GF-D8 (cell line): ENCODE results near the gene ZNF608.

Source experiments
- DNase-seq: peaks from one replicate; lab custom pipeline; 2025; lab: John Stamatoyannopoulos, UW

ZNF608 gene

DNA sequence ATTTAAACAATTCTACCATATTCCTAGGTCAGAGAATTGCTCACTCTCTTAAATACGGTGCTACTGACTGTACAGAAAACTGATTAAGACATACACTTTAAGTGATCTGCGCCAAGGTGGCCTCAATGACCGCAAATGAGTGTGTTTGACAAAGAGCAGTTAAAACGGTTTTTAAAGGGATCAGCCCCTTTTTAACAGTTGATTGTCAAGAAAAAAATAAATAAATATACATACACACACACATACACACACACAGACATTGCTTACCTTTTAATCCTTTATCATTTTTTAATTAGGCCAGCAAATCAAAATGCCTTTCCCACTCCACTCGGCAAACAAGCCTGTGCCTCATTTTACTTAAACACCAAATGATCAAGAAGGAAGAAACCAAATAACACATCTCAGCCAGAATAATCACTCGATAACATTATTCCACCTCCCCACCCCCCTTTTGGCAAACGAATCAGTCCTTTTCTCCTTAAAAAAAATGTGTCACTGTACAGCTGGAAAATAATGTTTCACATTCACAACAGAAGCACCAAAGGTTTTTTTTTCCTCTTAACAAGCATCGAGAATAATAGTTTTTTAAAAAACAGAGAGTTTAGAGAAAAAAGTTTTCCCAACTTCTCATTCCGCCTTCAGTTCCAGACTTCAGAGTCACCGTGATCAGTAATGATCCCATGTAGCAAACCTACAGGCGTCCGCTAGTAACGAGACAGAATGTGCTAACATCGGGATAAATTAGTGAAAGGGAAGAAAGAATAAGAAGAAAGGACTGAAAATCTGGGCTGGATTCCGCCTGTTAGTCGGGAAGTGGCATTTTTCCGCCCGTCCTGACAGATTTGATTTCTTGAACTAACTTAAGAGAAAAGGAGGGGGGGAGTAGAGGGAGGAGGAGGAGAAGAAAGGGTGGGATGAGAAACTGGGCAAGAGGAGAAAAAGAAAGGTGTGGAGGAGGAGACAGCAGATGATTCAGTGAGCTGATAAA, at the start of gene ZNF608:
TSS of gene ZNF608 (minus strand) at position 712 of the 988 bp plus-strand sequence. CDS start 1,650 bp downstream, outside the sequence.
- no peak for DNase-seq

GRCh38 chr5:124795829-124796228, 49.4 kb upstream of the ZNF608 start:
- DNase-seq: no peak

GRCh38 chr5:124790895-124791732, 44.7 kb upstream of the ZNF608 start:
- no peak for DNase-seq

DNA sequence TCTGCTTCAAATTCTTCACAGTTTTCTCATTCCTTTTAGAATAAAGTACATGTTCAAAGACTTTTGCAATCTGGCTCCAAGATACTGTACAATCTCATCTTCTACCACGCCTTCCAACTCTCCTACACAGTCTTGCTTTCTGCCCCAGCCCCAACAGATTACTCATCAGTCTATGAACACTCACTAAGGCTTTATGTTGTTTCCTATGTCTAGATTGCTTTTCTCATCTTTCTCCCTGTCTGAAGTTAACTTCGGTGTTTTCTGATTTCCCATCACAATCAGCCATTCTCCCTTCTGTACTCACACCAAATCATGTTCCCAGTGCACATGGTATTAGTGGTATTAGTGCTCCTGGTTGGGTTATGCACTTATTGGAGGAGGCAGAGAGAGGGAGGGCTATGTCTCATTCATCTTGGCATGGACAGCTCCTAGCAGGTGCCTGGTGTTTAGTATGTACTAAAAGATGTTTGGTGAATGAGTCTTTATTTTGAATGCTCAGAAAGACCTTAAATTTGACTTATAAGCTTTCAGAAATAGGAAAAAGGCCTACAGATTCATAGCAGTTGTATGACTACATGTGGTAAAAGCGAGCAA, 44.0 kb upstream of the ZNF608 start:
- DNase-seq: no peak

DNA sequence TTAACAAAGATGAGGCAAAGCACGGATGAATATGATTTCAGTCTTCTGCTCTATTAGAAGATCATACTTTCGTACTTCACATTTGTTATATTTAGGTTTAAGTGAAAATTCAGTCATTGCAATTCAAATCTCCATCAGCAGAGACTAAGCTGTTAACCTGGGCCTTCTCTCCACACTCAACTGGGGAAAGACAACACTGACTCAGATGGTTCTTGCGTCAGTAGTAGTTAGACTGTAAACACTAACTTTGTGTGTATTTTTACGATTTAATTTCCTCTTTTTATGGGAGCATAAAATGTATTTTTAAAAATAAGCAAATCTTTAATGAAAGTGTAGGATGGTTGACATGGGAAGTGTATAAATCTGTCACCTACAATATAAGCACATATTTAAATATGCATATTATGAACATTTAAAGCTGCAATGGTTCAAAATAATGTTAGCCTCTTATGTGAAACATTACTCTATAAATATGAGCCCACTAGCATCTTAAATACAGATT, 42.7 kb upstream of the ZNF608 start:
- DNase-seq: no peak

- no peak for DNase-seq
Observed at GRCh38 chr5:124783794-124784193, 37.4 kb upstream of the ZNF608 start.

DNA sequence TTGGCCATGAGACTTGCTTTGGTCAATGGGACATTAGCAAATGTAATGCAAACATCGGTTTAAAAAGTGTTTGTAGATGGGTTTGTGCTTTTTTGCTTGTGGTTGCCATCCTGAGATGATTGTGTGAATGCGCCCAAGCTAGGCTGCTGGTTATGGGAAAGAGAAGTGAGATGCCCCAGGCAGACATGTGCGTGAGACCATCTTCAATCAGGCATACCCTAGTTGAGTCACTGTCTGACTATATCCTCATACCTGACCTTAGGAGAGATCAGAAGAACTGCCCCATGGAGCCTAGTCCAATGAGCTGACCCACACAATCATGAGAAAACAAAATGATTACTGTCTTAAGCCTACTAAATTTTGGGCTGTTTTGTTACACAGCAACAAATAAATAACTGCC, 36.8 kb upstream of the ZNF608 start:
- no peak for DNase-seq

- no peak for DNase-seq
Observed at GRCh38 chr5:124782262-124782661, 35.8 kb upstream of the ZNF608 start.

GRCh38 chr5:124780011-124780410, 33.6 kb upstream of the ZNF608 start:
- no peak for DNase-seq

DNA sequence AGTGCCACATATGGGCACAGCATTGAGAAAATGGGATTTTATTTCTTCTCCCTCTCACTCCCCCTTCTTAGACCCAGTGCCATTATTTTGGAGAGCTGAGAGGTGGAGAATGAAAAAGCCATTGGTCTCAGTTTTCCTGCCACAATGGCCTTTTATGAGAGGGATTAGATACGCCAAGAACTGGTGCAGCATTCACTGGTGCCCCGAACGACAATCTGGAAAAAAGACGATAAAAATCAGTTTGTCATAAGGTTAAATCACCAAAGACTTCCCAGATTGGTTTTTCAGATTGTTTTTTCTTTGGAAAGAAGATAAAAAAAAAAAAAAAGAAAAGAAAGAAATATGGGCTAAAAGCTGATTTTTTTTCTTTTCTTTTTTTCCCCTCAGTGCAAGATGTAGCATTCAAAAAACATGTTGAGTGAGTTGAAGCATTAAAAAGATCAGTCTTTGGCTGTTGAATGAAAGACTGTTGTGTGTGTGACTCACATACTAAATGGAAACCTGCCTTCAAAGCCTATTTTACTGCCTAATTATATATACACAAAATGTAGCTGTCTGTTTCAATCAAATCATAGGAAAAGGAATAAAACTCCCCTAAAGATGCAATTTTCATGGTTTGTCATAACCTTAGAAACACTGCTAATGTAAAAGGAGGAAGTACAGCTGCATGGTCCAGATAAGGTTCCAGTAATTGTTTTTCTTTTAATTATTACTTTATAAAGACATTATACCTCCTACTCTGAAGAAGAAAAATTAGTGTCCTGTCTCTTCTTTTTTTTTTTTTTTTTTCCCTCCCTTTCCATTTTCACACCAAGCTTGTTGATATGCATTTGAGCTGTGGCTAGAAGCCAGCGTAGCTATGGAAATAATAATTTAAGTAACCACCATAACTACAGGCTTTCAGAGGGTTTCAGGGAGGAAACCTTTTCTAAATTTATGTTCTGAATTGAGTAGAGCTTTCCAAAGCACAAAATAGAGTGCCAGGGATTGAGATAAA, 27.2 kb upstream of the ZNF608 start:
- no peak for DNase-seq

DNA sequence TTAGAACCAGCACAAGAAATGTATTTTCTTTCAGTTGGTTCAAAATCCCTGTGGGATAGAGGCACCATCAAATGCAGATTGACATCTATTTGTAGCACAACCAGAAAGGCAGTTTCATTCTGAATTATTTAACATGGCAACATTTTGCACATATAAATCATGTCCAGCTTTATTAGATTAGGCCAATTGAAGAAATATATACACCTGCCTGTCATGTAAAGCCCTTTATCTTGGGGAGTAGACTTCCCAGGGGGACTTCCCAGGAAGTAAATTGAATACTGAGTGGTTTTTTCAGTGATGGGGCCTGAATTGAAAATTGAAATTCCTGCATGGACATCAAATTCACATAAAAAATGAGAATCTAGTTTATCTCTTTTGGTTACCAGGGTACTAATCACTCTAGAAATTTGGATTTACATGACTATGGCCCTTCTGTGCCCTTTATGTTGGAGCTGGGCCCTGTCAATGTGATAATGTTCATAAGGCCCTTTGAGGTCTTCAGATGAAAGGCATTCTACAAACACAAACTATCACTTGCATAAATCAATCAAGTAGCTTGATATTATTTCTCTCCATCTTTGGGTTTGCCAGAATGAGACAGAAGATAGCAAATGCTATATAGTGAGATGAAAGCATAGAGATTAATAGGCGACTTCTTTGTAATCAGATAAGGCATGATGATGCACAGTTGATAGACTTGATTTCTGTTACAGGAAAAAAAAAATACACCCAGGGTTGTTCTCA, 26.2 kb upstream of the ZNF608 start:
- no peak for DNase-seq

GRCh38 chr5:124771761-124772160, 25.3 kb upstream of the ZNF608 start:
- DNase-seq: no peak

GRCh38 chr5:124764992-124765611, 18.7 kb upstream of the ZNF608 start:
- DNase-seq: no peak

DNA sequence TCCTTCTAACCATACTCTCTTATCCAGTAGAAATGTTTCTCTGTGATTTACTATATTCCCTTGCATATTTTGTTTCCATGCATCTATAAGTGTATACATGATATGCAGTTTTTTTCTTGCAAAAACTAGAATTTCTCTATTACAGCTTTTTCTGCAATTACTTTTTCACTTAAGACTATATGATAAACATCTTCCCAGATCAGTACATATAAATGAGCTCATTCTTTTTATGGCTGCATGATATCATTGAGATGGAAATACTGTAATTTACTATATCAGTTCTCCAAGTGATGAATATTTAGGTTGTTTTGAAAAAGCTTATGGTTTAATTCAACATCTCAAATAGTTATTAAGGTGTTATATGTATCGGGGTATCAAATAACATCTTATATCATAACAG, 18.1 kb upstream of the ZNF608 start:
- no peak for DNase-seq

- no peak for DNase-seq
Observed at GRCh38 chr5:124761010-124761409, 14.6 kb upstream of the ZNF608 start.

DNA sequence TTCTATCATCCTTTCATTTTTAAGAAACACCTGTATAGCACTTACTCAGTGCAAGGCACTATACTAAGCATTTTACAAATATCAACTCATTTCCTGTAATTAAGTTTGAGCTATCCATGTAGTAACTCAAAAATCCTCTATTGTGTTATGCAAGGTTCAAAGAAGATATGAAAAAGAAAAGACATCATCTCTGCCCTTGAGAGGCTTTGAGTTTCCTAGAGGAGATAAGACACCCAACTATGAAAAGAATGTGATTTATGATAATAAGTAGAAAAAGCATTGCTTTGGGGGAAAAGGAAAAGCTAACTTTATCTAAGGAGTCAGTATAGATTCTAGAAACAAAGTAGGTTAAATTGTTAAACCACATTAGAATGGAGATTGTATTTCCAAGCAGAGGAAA, 14.2 kb upstream of the ZNF608 start:
- no peak for DNase-seq

DNA sequence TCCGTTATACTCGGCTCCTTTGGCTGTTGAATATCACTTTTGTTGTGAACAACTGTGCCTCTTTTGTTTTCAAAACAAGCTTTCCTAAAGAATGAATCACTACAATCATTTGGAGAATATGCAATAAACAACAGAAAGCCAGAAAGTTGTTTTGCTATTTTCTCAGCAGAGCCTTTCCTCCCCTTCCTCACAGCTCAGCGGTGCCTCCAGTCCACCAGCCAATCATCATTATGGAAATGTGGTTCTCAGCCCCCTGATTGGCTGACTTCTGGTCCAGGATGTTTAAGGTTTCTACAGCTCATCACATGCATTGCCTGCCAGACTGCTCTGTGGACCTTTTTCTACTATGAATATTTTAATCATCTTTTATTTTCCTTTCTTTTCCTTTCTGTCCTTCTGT, 9.1 kb upstream of the ZNF608 start:
- DNase-seq: no peak

DNA sequence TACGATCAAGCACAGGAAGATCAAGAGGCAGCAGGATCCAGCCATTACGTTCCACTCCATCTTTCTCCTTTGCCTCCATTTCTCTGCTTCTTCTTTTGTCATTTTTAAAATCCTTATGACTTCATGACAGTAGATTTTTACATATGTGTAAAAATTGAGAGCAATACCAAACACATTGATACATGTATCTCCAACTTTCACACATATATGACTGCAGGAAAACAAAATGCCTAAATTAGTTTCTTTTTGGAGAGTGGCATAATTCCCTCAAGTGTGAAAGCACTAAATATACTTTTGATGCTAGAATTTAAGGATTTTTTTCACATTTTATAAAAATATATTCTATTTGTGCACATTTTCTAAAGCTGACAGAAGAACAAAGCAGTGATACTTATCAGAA, 8.6 kb upstream of the ZNF608 start:
- no peak for DNase-seq

DNA sequence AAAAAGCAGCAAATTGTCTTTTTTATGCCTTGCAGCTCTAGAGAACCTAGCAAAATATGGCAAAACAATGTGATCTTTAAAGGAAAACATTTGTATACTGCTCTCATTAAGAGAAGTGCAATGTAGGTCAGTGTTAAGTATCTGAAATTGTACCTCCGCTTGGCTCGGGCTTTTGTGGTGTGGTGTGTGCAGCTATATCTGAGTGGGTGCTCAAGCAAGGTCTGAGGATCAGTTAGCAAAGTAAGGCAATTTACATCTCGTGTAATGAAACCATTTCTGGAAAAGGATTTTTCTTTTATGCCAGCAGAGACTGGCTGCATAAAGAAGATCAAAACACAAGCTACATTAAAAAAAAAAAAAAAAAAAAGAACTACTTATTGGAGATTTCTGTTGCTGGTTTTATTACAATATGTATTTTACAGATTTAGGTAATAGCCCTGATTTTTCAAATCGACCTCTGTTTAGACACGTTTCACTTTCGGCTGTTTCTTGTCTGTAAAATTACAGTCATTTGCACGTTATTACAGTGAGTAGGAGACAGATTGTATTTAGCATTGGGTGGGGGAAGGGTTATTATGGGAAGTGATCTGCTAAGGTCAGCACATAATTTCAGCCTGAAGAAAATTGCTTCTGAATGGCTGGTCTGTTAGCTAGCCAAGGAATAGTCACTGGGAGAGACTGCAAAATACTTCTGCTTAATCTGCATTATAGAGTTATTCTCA, 7.9 kb upstream of the ZNF608 start:
- DNase-seq: no peak
